ENCODE results near the gene DNAH3.

DNA sequence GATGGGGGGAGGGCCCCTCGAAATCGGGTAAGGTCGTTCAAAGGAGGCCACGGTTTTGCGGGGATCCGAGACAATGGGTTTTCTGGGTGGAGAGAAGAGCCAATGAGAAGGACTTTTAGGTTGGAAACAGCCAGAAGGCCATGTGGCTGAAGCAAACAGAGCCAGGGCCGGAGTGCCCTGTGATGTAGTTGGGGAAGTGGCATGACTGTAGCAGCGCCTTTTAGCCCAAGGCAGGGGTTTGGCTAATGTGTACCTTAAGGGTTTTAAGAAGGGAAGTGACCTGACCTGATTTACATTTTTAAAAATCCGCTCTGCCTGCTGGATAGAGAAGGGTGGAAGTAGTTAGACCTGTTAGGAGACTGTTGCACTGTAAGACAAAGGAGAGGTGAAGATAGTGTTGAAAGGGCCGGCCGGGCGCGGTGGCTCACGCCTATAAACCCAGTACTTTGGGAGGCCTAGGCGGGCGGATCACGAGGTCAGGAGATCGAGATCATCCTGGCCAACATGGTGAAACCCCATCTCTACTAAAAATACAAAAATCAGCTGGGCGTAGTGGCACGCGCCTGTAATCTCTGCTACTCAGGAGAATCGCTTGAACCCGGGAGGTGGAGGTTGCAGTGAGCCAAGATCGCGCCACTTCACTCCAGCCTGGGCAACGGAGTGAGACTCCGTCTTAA, 249.1 kb downstream of the DNAH3 start:
- TF ChIP-seq MXD4 (CRISPR knock-in tag; IDR thresholded peaks at IDR 0.05; ENCODE audit: borderline replicate concordance) (no peak), ATF1 (CRISPR knock-in tag; IDR thresholded peaks at IDR 0.05) (no peak), CREB1 (CRISPR knock-in tag; IDR thresholded peaks at IDR 0.05) (no peak), GRHL2 (CRISPR knock-in tag; IDR thresholded peaks at IDR 0.05; ENCODE audit: insufficient replicate concordance, severe bottlenecking) (no peak), NR3C1 (CRISPR knock-in tag; conservative IDR thresholded peaks at IDR 0.05; ENCODE audit: low read depth) (no peak), SMAD3 (CRISPR knock-in tag; IDR thresholded peaks at IDR 0.05; ENCODE audit: borderline replicate concordance) (no peak), NFYB (CRISPR knock-in tag; conservative IDR thresholded peaks at IDR 0.05; ENCODE audit: low read depth) (no peak)
- TF ChIP-seq, protein P1, sequence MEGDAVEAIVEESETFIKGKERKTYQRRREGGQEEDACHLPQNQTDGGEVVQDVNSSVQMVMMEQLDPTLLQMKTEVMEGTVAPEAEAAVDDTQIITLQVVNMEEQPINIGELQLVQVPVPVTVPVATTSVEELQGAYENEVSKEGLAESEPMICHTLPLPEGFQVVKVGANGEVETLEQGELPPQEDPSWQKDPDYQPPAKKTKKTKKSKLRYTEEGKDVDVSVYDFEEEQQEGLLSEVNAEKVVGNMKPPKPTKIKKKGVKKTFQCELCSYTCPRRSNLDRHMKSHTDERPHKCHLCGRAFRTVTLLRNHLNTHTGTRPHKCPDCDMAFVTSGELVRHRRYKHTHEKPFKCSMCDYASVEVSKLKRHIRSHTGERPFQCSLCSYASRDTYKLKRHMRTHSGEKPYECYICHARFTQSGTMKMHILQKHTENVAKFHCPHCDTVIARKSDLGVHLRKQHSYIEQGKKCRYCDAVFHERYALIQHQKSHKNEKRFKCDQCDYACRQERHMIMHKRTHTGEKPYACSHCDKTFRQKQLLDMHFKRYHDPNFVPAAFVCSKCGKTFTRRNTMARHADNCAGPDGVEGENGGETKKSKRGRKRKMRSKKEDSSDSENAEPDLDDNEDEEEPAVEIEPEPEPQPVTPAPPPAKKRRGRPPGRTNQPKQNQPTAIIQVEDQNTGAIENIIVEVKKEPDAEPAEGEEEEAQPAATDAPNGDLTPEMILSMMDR (IDR thresholded peaks at IDR 0.05) = no peak
- TF ChIP-seq, protein P2, sequence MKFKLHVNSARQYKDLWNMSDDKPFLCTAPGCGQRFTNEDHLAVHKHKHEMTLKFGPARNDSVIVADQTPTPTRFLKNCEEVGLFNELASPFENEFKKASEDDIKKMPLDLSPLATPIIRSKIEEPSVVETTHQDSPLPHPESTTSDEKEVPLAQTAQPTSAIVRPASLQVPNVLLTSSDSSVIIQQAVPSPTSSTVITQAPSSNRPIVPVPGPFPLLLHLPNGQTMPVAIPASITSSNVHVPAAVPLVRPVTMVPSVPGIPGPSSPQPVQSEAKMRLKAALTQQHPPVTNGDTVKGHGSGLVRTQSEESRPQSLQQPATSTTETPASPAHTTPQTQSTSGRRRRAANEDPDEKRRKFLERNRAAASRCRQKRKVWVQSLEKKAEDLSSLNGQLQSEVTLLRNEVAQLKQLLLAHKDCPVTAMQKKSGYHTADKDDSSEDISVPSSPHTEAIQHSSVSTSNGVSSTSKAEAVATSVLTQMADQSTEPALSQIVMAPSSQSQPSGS (CRISPR knock-in tag; IDR thresholded peaks at IDR 0.05; ENCODE audit: borderline replicate concordance, low read depth) = no peak
- TF ChIP-seq, protein P3, sequence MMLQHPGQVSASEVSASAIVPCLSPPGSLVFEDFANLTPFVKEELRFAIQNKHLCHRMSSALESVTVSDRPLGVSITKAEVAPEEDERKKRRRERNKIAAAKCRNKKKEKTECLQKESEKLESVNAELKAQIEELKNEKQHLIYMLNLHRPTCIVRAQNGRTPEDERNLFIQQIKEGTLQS (CRISPR knock-in tag; conservative IDR thresholded peaks at IDR 0.05) = no peak
- TF ChIP-seq, protein P4, sequence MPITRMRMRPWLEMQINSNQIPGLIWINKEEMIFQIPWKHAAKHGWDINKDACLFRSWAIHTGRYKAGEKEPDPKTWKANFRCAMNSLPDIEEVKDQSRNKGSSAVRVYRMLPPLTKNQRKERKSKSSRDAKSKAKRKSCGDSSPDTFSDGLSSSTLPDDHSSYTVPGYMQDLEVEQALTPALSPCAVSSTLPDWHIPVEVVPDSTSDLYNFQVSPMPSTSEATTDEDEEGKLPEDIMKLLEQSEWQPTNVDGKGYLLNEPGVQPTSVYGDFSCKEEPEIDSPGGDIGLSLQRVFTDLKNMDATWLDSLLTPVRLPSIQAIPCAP (CRISPR knock-in tag; IDR thresholded peaks at IDR 0.05) = no peak
- TF ChIP-seq, protein P5, sequence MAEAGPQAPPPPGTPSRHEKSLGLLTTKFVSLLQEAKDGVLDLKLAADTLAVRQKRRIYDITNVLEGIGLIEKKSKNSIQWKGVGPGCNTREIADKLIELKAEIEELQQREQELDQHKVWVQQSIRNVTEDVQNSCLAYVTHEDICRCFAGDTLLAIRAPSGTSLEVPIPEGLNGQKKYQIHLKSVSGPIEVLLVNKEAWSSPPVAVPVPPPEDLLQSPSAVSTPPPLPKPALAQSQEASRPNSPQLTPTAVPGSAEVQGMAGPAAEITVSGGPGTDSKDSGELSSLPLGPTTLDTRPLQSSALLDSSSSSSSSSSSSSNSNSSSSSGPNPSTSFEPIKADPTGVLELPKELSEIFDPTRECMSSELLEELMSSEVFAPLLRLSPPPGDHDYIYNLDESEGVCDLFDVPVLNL (CRISPR knock-in tag; IDR thresholded peaks at IDR 0.05; ENCODE audit: borderline replicate concordance, low read depth) = no peak
- TF ChIP-seq, protein P6, sequence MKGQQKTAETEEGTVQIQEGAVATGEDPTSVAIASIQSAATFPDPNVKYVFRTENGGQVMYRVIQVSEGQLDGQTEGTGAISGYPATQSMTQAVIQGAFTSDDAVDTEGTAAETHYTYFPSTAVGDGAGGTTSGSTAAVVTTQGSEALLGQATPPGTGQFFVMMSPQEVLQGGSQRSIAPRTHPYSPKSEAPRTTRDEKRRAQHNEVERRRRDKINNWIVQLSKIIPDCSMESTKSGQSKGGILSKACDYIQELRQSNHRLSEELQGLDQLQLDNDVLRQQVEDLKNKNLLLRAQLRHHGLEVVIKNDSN (CRISPR knock-in tag; IDR thresholded peaks at IDR 0.05) = no peak
